HepG2 (cell line): ENCODE results near the gene EBF3. TPM values are rescaled to one million over a fixed set of nuclear protein-coding genes. Genes with fewer than 3 reads are reported as not detected.

Source experiments
- ATAC-seq: fragments of 200-7000 bp; cut with Tn5 transposase; 3 replicates; pipeline ENCODE4 v1.9.1; 2020; ENCODE audit warnings: mild to moderate bottlenecking, moderate library complexity
- BruUV-seq: library from RNA; stranded (reverse); fragments of 400-500 nt; replicated peaks from 2 replicates; lab custom pipeline; 2021; lab: Mats Ljungman, UMichigan
- CTCF ChIA-PET: fragments of 300-600 bp; formaldehyde crosslinking; extraction: SDS; loops from one replicate; lab custom pipeline; 2021; ENCODE audit warnings: low total read pairs, inconsistent platforms, low intra/inter-chr PET ratio; lab: Yijun Ruan, JAX
- POLR2A ChIA-PET: fragments of 350-600 bp; sonication (Branson Sonifier 250); formaldehyde crosslinking; loops from one replicate; lab custom pipeline; 2020; ENCODE audit warnings: antibody characterized with exemption, inconsistent platforms; lab: Yijun Ruan, JAX
- DNase-seq: peaks from one replicate; pipeline ENCODE4 v3.0.0-alpha.2; 2015; ENCODE audit warnings: low spot score
- FAIRE-seq: peaks from 3 replicates; lab custom pipeline; 2011; peaks lifted over from hg19 to GRCh38; lab: Jason Lieb, UNC
- H2AFZ ChIP-seq: one replicate; pipeline ENCODE4 v1.6.1; 2011; ENCODE audit warnings: low read length, inconsistent platforms
- H3K27ac ChIP-seq: fragments of 300-600 bp; 3 replicates; pipeline ENCODE4 v1.8.0; 2011; ENCODE audit warnings: mixed run types, mild to moderate bottlenecking, mixed read lengths, low read length, inconsistent platforms; ENCODE audit not compliant: insufficient read depth; ENCODE audit errors: extremely low read length
- H3K27me3 ChIP-seq, 2 experiments: fragments of 200-600 bp in 1 of 2; 2 replicates in 1 of 2; 3 replicates in 1 of 2; pipeline versions ENCODE4 v1.6.0 to v1.8.0; 2011; ENCODE audit warnings: low read length in 2 of 2, mild to moderate bottlenecking in 2 of 2, moderate library complexity in 2 of 2, inconsistent platforms in 1 of 2; ENCODE audit not compliant: insufficient read depth in 2 of 2, control insufficient read depth in 1 of 2
- H3K36me3 ChIP-seq, 2 experiments: fragments of 200-600 bp in 1 of 2; replicated peaks in 1 of 2; 2 replicates in 1 of 2; 3 replicates in 1 of 2; pipeline versions ENCODE4 v1.5.1 to v1.8.0; 2011; ENCODE audit warnings: low read length in 2 of 2, inconsistent platforms in 1 of 2; ENCODE audit not compliant: insufficient read depth in 2 of 2, control insufficient read depth in 1 of 2
- H3K4me1 ChIP-seq: 2 replicates; pipeline ENCODE4 v1.5.1; 2012; ENCODE audit warnings: low read length, inconsistent platforms; ENCODE audit not compliant: insufficient read depth
- H3K4me2 ChIP-seq: 2 replicates; pipeline ENCODE4 v1.6.0; 2011; ENCODE audit warnings: low read depth, low read length, inconsistent platforms
- H3K4me3 ChIP-seq, 3 experiments: fragments of 200-600 bp in 1 of 3; sonication (generic), shearing (Covaris generic) in 1 of 3; replicated peaks in 1 of 3; 2 replicates each; pipeline ENCODE4 v1.5.1; 2011 to 2016; ENCODE audit warnings: low read length in 3 of 3, inconsistent platforms in 2 of 3, low read depth in 2 of 3, mild to moderate bottlenecking in 2 of 3, control low read depth in 1 of 3, mixed read lengths in 1 of 3; ENCODE audit not compliant: insufficient read depth in 1 of 3
- H3K79me2 ChIP-seq: one replicate; pipeline ENCODE4 v1.6.1; 2011; ENCODE audit warnings: low read length, inconsistent platforms; ENCODE audit not compliant: insufficient read depth
- H3K9ac ChIP-seq: 2 replicates; pipeline ENCODE4 v1.6.0; 2011; ENCODE audit warnings: mild to moderate bottlenecking, low read depth, low read length, inconsistent platforms; ENCODE audit not compliant: insufficient read depth
- H3K9me3 ChIP-seq: 2 replicates; pipeline ENCODE4 v1.5.1; 2012; ENCODE audit warnings: mild to moderate bottlenecking, low read length
- H4K20me1 ChIP-seq: 2 replicates; pipeline ENCODE4 v1.6.0; 2011; ENCODE audit warnings: inconsistent platforms, mild to moderate bottlenecking, low read length, moderate library complexity; ENCODE audit not compliant: insufficient read depth
- KDM1A ChIP-seq: IDR thresholded peaks from 2 replicates; pipeline ENCODE4 v1.6.1; 2016; ENCODE audit warnings: missing compliant biosample characterization
- KDM2A ChIP-seq: sonication (generic); formaldehyde crosslinking; IDR thresholded peaks from 2 replicates; pipeline ENCODE4 v1.4.0; 2020; ENCODE audit warnings: low read depth, missing genetic modification reagents, borderline replicate concordance
- TCF12 ChIP-seq, 2 experiments: fragments of 450-650 bp in 1 of 2; sonication (generic) in 1 of 2; formaldehyde crosslinking in 1 of 2; IDR thresholded peaks; 2 replicates each; pipeline versions ENCODE4 v1.6.1 to v1.8.0; 2017 to 2022; ENCODE audit warnings: antibody characterized with exemption in 1 of 2, mild to moderate bottlenecking in 1 of 2, missing genetic modification reagents in 1 of 2, moderate library complexity in 1 of 2
- ZBTB1 ChIP-seq: sonication (generic); formaldehyde crosslinking; IDR thresholded peaks from 2 replicates; pipeline ENCODE4 v1.4.0; 2020; ENCODE audit warnings: missing genetic modification reagents, borderline replicate concordance
- ZFP41 ChIP-seq: sonication (generic); formaldehyde crosslinking; IDR thresholded peaks from 2 replicates; pipeline ENCODE4 v1.4.0; 2020; ENCODE audit warnings: mild to moderate bottlenecking, missing genetic modification reagents, borderline replicate concordance
- ZNF143 ChIP-seq: sonication (generic); formaldehyde crosslinking; IDR thresholded peaks from 2 replicates; pipeline ENCODE4 v1.4.0; 2020; ENCODE audit warnings: missing genetic modification reagents
- ZNF282 ChIP-seq: fragments of 450-650 bp; IDR thresholded peaks from 2 replicates; pipeline ENCODE4 v1.6.1; 2018; ENCODE audit not compliant: partially characterized antibody
- WGBS: methylation state at CpG from one replicate; pipeline ENCODE4 v1.1.6; 2017; ENCODE audit warnings: low lambda C conversion rate; 5-methylcytosine and 5-hydroxymethylcytosine counted together
- in situ Hi-C: cut with HindIII; loops from 2 replicates; pipeline ENCODE4 v1.10.0; 2017; ENCODE audit warnings: low pct_unique_long_range_greater_than_20kb; ENCODE audit not compliant: extremely low pct_ligation_motif_present
- intact Hi-C: fragments of 100-400 bp; cut with micrococcal nuclease; formaldehyde crosslinking; loops from one replicate; pipeline ENCODE4 v1.10.0; 2022; ENCODE audit not compliant: unreplicated experiment
- polyA plus RNA-seq, 8 experiments: library from polyadenylated mRNA; depleted of rRNA in 3 of 8; stranded (reverse) in 7 of 8; unstranded in 1 of 8; fragments of >200 nt; fragmentation: Illumina TruSeq in 4 of 8; extraction: Trizol in 4 of 8; gene quantifications; 2 replicates each; pipeline versions ENCODE4 v1.2.1 to v1.2.3, GENCODE V29; 2011 to 2016; ENCODE audit warnings: low read depth in 4 of 8, missing spikeins in 1 of 8, mixed read lengths in 1 of 8; ENCODE audit not compliant: insufficient read depth in 1 of 8
- total RNA-seq, 5 experiments: library from RNA; depleted of rRNA; stranded (reverse); fragments of >200 nt; fragmentation: Illumina TruSeq; extraction: Trizol; gene quantifications; 2 replicates each; pipeline ENCODE4 v1.2.3, GENCODE V29; 2016; ENCODE audit warnings: low read depth in 1 of 5
- TF ChIP-seq, protein P1 (sequence below), 2 experiments: sonication (generic) in 1 of 2; formaldehyde crosslinking in 1 of 2; IDR thresholded peaks; 2 replicates each; pipeline versions ENCODE4 v1.5.1 to v1.6.1; 2011 to 2020; ENCODE audit warnings: borderline replicate concordance in 1 of 2, low read depth in 1 of 2, low read length in 1 of 2, mild to moderate bottlenecking in 1 of 2, missing genetic modification reagents in 1 of 2, moderate library complexity in 1 of 2
- TF ChIP-seq, protein P2 (sequence below): sonication (generic); formaldehyde crosslinking; IDR thresholded peaks from 2 replicates; pipeline ENCODE4 v1.5.0; 2020; ENCODE audit warnings: missing genetic modification reagents, mild to moderate bottlenecking, borderline replicate concordance
- TF ChIP-seq, protein P3 (sequence below): sonication (generic); formaldehyde crosslinking; IDR thresholded peaks from 2 replicates; pipeline ENCODE4 v1.4.0; 2020; ENCODE audit warnings: missing genetic modification reagents

Gene EBF3
- total and polyA plus RNA-seq, 2 of the 13 experiments (the other 11 are each of a cell fraction or from before 2014, with no cell fraction given) = not detected

DNA sequence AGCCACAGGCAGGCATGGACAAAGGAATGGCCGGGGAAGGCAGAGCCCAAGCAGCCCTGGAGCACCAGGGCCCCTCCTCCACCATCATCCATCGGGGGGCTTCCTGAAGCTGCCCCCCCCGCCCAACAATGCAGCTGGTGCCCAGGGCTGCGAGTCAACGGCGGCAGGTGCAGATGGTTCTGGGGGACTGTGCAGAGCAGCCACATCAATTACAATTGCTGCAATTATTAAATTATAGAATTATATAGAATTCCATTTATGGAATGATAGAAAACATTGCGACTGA, 28.3 kb downstream of the EBF3 start:
- DNase-seq = no peak
- H3K4me2 ChIP-seq = no peak overlapping the region
- H4K20me1 ChIP-seq = no peaks in the 10 kb centered on the region
- in situ Hi-C loops (no loop called here), intact Hi-C loops (no loop called here)
- BruUV-seq = no TSS peak
- ATAC-seq = no peak
- H2AFZ ChIP-seq = no peak overlapping the region
- TF ChIP-seq TCF12 (IDR thresholded peaks at IDR 0.05) (no peak), TCF12 (CRISPR knock-in tag; IDR thresholded peaks at IDR 0.05) (no peak)
- H3K4me1 ChIP-seq = no peaks in the 10 kb centered on the region
- H3K9ac ChIP-seq = no peak overlapping the region
- H3K9me3 ChIP-seq = no peaks in the 10 kb centered on the region
- H3K79me2 ChIP-seq = no peaks in the 10 kb centered on the region
- FAIRE-seq = no peak
- no peaks in the 10 kb centered on the region for H3K36me3 ChIP-seq
- WGBS = 40% methylated on average over 7 of the region's 7 CpGs
- CTCF ChIA-PET = no interaction called here
- peaks cover 3 to 42% of the 10 kb centered on the region in 2 experiments; a peak in 4 of 5 replicates for H3K27me3 ChIP-seq
- H3K27ac ChIP-seq = no peak overlapping the region
- H3K4me3 ChIP-seq = no peak overlapping the region
- POLR2A ChIA-PET = no interaction called here

DNA sequence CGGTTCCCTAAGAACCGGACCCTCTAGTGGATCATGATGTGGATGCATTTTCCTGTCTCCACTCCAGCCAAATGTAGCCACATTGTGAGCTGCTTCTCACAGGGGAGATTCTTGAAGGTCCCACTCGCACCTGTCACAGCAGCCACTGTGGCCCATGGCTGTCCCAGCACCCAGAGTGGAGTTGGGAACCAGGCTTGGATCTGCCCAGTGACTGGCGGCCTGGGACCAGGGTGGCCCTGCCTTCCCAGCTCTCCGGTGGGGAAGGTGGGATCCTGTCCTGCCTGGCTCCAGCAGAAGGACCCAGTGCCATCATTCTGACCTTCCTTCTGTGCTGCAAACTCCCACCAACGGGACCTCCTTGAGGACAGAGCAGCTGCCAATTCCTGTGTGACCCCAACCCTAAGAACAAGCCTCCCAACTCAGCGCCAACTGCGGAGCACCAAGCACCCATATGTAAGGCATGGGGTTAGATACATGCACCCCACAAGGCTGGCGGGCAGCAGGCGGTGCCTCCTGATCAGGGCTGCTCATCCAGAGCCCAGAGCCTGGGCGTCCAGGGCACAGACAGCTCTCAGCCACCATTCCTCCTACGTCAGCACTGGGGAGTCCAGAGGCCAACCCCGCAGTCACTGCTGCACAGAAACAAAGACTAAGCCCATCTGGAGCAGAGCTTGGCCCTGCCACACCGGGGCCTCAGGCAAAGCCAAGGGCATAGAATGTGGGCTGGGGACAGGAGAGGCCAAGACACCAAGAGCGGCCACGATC, 28.8 kb downstream of the EBF3 start:
- peaks cover 3 to 39% of the 10 kb centered on the region in 2 experiments; a peak in 4 of 5 replicates for H3K27me3 ChIP-seq
- H3K9me3 ChIP-seq = no peaks in the 10 kb centered on the region
- BruUV-seq = no TSS peak
- ChIA-PET CTCF (no interaction called here), POLR2A (no interaction called here)
- H3K4me1 ChIP-seq = no peaks in the 10 kb centered on the region
- no peaks in the 10 kb centered on the region for H3K79me2 ChIP-seq
- no peak overlapping the region for H3K9ac ChIP-seq
- no peak overlapping the region for H3K27ac ChIP-seq
- H4K20me1 ChIP-seq = no peaks in the 10 kb centered on the region
- WGBS = 22% methylated on average over 5 of the region's 16 CpGs
- no peak overlapping the region for H2AFZ ChIP-seq
- no peak for FAIRE-seq
- no peak for DNase-seq
- ATAC-seq = no peak
- intact Hi-C loops = no loop called here
- H3K4me3 ChIP-seq = no peak overlapping the region
- H3K36me3 ChIP-seq = no peaks in the 10 kb centered on the region
- no peak overlapping the region for H3K4me2 ChIP-seq
- in situ Hi-C loops = no loop called here
- TF ChIP-seq ZBTB1 (CRISPR knock-in tag) = no peak
- TF ChIP-seq ZFP41 = no peak
- TF ChIP-seq ZNF143 = no peak
- TF ChIP-seq, protein P1, sequence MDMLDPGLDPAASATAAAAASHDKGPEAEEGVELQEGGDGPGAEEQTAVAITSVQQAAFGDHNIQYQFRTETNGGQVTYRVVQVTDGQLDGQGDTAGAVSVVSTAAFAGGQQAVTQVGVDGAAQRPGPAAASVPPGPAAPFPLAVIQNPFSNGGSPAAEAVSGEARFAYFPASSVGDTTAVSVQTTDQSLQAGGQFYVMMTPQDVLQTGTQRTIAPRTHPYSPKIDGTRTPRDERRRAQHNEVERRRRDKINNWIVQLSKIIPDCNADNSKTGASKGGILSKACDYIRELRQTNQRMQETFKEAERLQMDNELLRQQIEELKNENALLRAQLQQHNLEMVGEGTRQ (IDR thresholded peaks at IDR 0.05; ENCODE audit: low read depth, low read length) = no peak
- TF ChIP-seq, protein P1 (CRISPR knock-in tag; IDR thresholded peaks at IDR 0.05; ENCODE audit: borderline replicate concordance) = no peak
- TF ChIP-seq KDM1A (CRISPR knock-in tag) = no peak
- TF ChIP-seq KDM2A = no peak
- no peak for TF ChIP-seq ZNF282
- TF ChIP-seq, protein P2, sequence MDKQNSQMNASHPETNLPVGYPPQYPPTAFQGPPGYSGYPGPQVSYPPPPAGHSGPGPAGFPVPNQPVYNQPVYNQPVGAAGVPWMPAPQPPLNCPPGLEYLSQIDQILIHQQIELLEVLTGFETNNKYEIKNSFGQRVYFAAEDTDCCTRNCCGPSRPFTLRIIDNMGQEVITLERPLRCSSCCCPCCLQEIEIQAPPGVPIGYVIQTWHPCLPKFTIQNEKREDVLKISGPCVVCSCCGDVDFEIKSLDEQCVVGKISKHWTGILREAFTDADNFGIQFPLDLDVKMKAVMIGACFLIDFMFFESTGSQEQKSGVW (CRISPR knock-in tag) = no peak
- TF ChIP-seq, protein P3, sequence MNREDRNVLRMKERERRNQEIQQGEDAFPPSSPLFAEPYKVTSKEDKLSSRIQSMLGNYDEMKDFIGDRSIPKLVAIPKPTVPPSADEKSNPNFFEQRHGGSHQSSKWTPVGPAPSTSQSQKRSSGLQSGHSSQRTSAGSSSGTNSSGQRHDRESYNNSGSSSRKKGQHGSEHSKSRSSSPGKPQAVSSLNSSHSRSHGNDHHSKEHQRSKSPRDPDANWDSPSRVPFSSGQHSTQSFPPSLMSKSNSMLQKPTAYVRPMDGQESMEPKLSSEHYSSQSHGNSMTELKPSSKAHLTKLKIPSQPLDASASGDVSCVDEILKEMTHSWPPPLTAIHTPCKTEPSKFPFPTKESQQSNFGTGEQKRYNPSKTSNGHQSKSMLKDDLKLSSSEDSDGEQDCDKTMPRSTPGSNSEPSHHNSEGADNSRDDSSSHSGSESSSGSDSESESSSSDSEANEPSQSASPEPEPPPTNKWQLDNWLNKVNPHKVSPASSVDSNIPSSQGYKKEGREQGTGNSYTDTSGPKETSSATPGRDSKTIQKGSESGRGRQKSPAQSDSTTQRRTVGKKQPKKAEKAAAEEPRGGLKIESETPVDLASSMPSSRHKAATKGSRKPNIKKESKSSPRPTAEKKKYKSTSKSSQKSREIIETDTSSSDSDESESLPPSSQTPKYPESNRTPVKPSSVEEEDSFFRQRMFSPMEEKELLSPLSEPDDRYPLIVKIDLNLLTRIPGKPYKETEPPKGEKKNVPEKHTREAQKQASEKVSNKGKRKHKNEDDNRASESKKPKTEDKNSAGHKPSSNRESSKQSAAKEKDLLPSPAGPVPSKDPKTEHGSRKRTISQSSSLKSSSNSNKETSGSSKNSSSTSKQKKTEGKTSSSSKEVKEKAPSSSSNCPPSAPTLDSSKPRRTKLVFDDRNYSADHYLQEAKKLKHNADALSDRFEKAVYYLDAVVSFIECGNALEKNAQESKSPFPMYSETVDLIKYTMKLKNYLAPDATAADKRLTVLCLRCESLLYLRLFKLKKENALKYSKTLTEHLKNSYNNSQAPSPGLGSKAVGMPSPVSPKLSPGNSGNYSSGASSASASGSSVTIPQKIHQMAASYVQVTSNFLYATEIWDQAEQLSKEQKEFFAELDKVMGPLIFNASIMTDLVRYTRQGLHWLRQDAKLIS (CRISPR knock-in tag) = no peak
